ENCODE measurements around the gene SNX11. TPM values are rescaled to one million over a fixed set of nuclear protein-coding genes. Genes with fewer than 3 reads are reported as not detected.

Gene SNX11
- total and polyA plus RNA-seq, 2 of the 8 experiments (the other 6 are each of a cell fraction or from before 2014, with no cell fraction given): 21.1 to 21.4 TPM

- no peak for FAIRE-seq
- CTCF ChIA-PET (ENCODE audit: partially characterized antibody): interaction anchor here (0.6 to 5.5 kb wide), 6 partner anchors 9 to 578 kb away, joined by 3 to 78 read pairs (median 18); partner anchors contain the start of genes COPZ2 and NFE2L1
- no peak overlapping the region for H2AFZ ChIP-seq (ENCODE audit: low read length)
These were observed 37.4 kb upstream of the SNX11 start for GRCh38 chr17:48070195-48070594.

More at GRCh38 chr17:48070195-48070594, 37.4 kb upstream of the SNX11 start:
- Histone ChIP-seq H4K5ac (ENCODE audit: insufficient read length, low read depth, low read length) (no peak overlapping the region), H3K18ac (ENCODE audit: extremely low read depth, low read length) (no peak overlapping the region), H4K91ac (replicated peaks; ENCODE audit: insufficient read length, low read length) (no peak overlapping the region), H3K4ac (replicated peaks; ENCODE audit: insufficient read length, low read depth, low read length) (no peak overlapping the region), H3K4me3 (ENCODE audit: extremely low read depth in 1 of 4, insufficient read depth in 2 of 4, low read depth in 3 of 4, low read length in 4 of 4) (no peak overlapping the region), H3K23ac (ENCODE audit: insufficient read length) (no peak overlapping the region), H3K79me2 (ENCODE audit: control insufficient read depth in 1 of 2, insufficient read depth in 2 of 2, low read length in 2 of 2) (no peaks in the 10 kb centered on the region), H3K36me3 (ENCODE audit: control insufficient read depth in 2 of 4, insufficient read depth in 4 of 4, low read length in 3 of 4) (peaks cover 13 to 55% (median 30%) of the 10 kb centered on the region in 4 experiments), H3K9me3 (ENCODE audit: insufficient read depth in 2 of 2, low read depth in 1 of 2, low read length in 1 of 2) (no peaks in the 10 kb centered on the region), H2BK120ac (replicated peaks; ENCODE audit: low read depth, low read length) (no peak overlapping the region), H4K8ac (ENCODE audit: extremely low read depth, insufficient read depth, low read length) (no peak overlapping the region), H2BK5ac (ENCODE audit: low read depth, low read length) (no peak overlapping the region), H2BK20ac (ENCODE audit: low read length) (no peak overlapping the region), H3K27ac (ENCODE audit: low read depth, low read length) (no peak overlapping the region), H3K23me2 (ENCODE audit: low read depth, low read length) (no peaks in the 10 kb centered on the region), H3K79me1 (ENCODE audit: low read depth, low read length) (no peaks in the 10 kb centered on the region), H2AK5ac (ENCODE audit: low read depth, low read length) (no peak overlapping the region), H3K56ac (replicated peaks; ENCODE audit: insufficient read length, low read depth, low read length) (no peak overlapping the region), H3K14ac (ENCODE audit: insufficient read length) (no peak overlapping the region), H3K9ac (replicated peaks in 1 of 4; ENCODE audit: extremely low read depth in 1 of 4, low read depth in 3 of 4, low read length in 3 of 4) (no peak overlapping the region), H3K4me1 (replicated peaks in 1 of 4; ENCODE audit: control insufficient read depth in 3 of 4, insufficient read depth in 4 of 4, low read length in 3 of 4) (peaks cover 0 to 2% (median 0%) of the 10 kb centered on the region in 4 experiments; a peak in 1 of 7 replicates), H4K20me1 (replicated peaks in 1 of 2; ENCODE audit: control insufficient read depth in 1 of 2, insufficient read depth in 2 of 2, low read length in 2 of 2) (peaks cover 3 to 16% of the 10 kb centered on the region in 2 experiments), H2BK12ac (ENCODE audit: low read depth, low read length) (no peak overlapping the region), H2BK15ac (ENCODE audit: low read length) (no peak overlapping the region), H3K27me3 (replicated peaks in 1 of 4; ENCODE audit: control insufficient read depth in 3 of 4, extremely low read depth in 1 of 4, insufficient read depth in 3 of 4, low read length in 3 of 4) (no peaks in the 10 kb centered on the region), H3K4me2 (ENCODE audit: insufficient read depth in 1 of 2, low read depth in 2 of 2, low read length in 2 of 2) (no peak overlapping the region)
- DNase-seq (ENCODE audit: low read depth in 1 of 2, low spot score in 2 of 2): no peak
- WGBS, 2 experiments (ENCODE audit: extremely low coverage in 1 of 2, insufficient coverage in 1 of 2, insufficient read length in 1 of 2, insufficient replicate concordance in 2 of 2, low coverage in 1 of 2, low lambda C conversion rate in 2 of 2, missing lambda C conversion rate in 1 of 2): 49% methylated on average over 2 of the region's 2 CpGs; no CpG with 5 or more reads in 1 of the 2 experiments
- POLR2A ChIA-PET (ENCODE audit: partially characterized antibody): interaction anchor here (0.9 to 41.8 kb wide), 5 partner anchors 8 to 33 kb away, joined by 3 to 1227 read pairs (median 213); partner anchors contain the start of genes COPZ2 and NFE2L1
